ENCODE data around the gene TRIP12. TPM values are rescaled to one million over a fixed set of nuclear protein-coding genes. Genes with fewer than 3 reads are reported as not detected.

The TRIP12 gene
- total RNA-seq, 1 experiment from 2014 or later: 166 TPM

DNA sequence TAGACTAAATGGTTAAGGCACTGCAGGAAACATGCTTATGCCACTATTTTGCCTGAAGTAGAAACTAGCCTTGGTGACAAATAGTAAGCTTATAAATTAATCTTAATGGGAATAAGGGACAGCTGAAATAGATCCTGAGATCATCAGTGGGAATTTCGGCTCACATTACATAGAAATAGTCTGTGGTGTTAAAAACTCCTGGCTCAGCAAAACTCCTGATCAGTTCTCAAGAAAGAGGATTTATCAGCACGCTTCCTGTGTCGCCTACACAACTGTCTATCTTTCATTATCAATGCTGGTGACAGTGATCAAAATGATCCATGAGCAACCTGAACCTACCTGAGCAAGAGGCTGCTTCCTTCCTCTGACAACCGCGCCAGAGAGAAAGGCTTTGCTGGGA is 190.4 kb downstream of the TRIP12 start:
- no peaks in the 10 kb centered on the region for H3K23me2 ChIP-seq (ENCODE audit: insufficient read length, low read depth, low read length, poor library complexity, severe bottlenecking)
- no peak overlapping the region for H4K91ac ChIP-seq (ENCODE audit: insufficient read length, low read depth, low read length)
- H2BK5ac ChIP-seq (ENCODE audit: insufficient read length, low read length): no peak overlapping the region
- no peak overlapping the region for H3K56ac ChIP-seq (ENCODE audit: insufficient read length, low read depth, low read length)
- no peak overlapping the region for H3K23ac ChIP-seq (ENCODE audit: insufficient read length, low read depth, low read length)
- no CpG with 5 or more reads among the region's 5 CpGs for WGBS (ENCODE audit: extremely low coverage, insufficient read length, low lambda C conversion rate)
- no peak overlapping the region for H2BK120ac ChIP-seq (ENCODE audit: low read depth, low read length, poor library complexity, severe bottlenecking)
- no peaks in the 10 kb centered on the region for H4K20me1 ChIP-seq (ENCODE audit: control insufficient read depth, insufficient read depth, insufficient read length)
- Mint-ChIP-seq H3K4me1 (peaks cover 15 to 25% of the 10 kb centered on the region in 2 experiments), H3K27me3 (ENCODE audit: low read depth) (peaks cover 2% of the 10 kb centered on the region; the same call in 1 of the 2 replicates), H3K36me3 (ENCODE audit: insufficient read depth in 1 of 3, low read depth in 3 of 3) (no peaks in the 10 kb centered on the region; a peak in 2 of 7 replicates), H3K4me3 (no peak overlapping the region), H3K9me3 (no peaks in the 10 kb centered on the region; a peak in 1 of 5 replicates), H3K27ac (no peak overlapping the region)
- H3K18ac ChIP-seq (ENCODE audit: insufficient read length, low read depth, low read length): no peak overlapping the region
- no peak overlapping the region for H4K5ac ChIP-seq (ENCODE audit: insufficient read length, low read depth, low read length)
- H3K79me2 ChIP-seq (ENCODE audit: insufficient read depth, low read length): no peaks in the 10 kb centered on the region
- no peaks in the 10 kb centered on the region for H3K27me3 ChIP-seq (ENCODE audit: insufficient read depth, low read length)
- no peak overlapping the region for H3K14ac ChIP-seq (ENCODE audit: insufficient read depth, low read length)
- no peak overlapping the region for H2BK15ac ChIP-seq (ENCODE audit: low read depth, low read length)
- no peak overlapping the region for H2AFZ ChIP-seq (ENCODE audit: low read length)
- no peak overlapping the region for H2BK12ac ChIP-seq (ENCODE audit: insufficient read length, low read depth, low read length)
- TF ChIP-seq, protein P1, sequence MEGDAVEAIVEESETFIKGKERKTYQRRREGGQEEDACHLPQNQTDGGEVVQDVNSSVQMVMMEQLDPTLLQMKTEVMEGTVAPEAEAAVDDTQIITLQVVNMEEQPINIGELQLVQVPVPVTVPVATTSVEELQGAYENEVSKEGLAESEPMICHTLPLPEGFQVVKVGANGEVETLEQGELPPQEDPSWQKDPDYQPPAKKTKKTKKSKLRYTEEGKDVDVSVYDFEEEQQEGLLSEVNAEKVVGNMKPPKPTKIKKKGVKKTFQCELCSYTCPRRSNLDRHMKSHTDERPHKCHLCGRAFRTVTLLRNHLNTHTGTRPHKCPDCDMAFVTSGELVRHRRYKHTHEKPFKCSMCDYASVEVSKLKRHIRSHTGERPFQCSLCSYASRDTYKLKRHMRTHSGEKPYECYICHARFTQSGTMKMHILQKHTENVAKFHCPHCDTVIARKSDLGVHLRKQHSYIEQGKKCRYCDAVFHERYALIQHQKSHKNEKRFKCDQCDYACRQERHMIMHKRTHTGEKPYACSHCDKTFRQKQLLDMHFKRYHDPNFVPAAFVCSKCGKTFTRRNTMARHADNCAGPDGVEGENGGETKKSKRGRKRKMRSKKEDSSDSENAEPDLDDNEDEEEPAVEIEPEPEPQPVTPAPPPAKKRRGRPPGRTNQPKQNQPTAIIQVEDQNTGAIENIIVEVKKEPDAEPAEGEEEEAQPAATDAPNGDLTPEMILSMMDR (conservative IDR thresholded peaks at IDR 0.05): no peak
- no peak overlapping the region for H2AK5ac ChIP-seq (ENCODE audit: insufficient read length, low read length)
- no peaks in the 10 kb centered on the region for H3K9me3 ChIP-seq (ENCODE audit: control insufficient read depth, low read depth, low read length)
- no peak overlapping the region for H4K8ac ChIP-seq (replicated peaks; ENCODE audit: insufficient read length, low read depth, low read length)
- DNase-seq: no peak
- no peaks in the 10 kb centered on the region for H3K79me1 ChIP-seq (ENCODE audit: insufficient read depth, low read depth, low read length, poor library complexity, severe bottlenecking)
- H3K4ac ChIP-seq (ENCODE audit: low read depth, low read length): no peak overlapping the region
- H3K4me1 ChIP-seq (ENCODE audit: insufficient read depth, low read length): peaks cover 15% of the 10 kb centered on the region
- no peak overlapping the region for H3K9ac ChIP-seq (ENCODE audit: extremely low read depth, insufficient read length, low read length)
- H3T11ph ChIP-seq (ENCODE audit: low read length): no peak overlapping the region
- no peak overlapping the region for H3K4me2 ChIP-seq (ENCODE audit: insufficient read depth, insufficient read length, low read length)
- no peak overlapping the region for H3K27ac ChIP-seq (ENCODE audit: insufficient read length, low read depth, low read length)
- H2BK20ac ChIP-seq (ENCODE audit: low read depth, low read length, poor library complexity, severe bottlenecking): no peak overlapping the region

Data from H9 (cell line).